GM12878 (cell line): ENCODE results near the gene TNFSF15. TPM values are rescaled to one million over a fixed set of nuclear protein-coding genes. Genes with fewer than 3 reads are reported as not detected.

Experiments
- ATAC-seq: fragments of 200-7000 bp; cut with Tn5 transposase; 3 replicates; pipeline ENCODE4 v1.9.1; 2020; ENCODE audit warnings: mild to moderate bottlenecking, moderate library complexity
- BruUV-seq: library from RNA; stranded (reverse); fragments of 400-500 nt; replicated peaks from 2 replicates; lab custom pipeline; 2021; lab: Mats Ljungman, UMichigan
- CTCF ChIA-PET: fragments of 300-600 bp; sonication (Branson Sonifier 250); formaldehyde crosslinking; extraction: SDS; loops from one replicate; lab custom pipeline; 2021; ENCODE audit warnings: inconsistent platforms; lab: Yijun Ruan, JAX
- POLR2A ChIA-PET: fragments of 350-600 bp; formaldehyde crosslinking; extraction: SDS; loops from one replicate; lab custom pipeline; 2021; ENCODE audit warnings: inconsistent platforms; lab: Charles Lee
- RAD21 ChIA-PET: fragments of 300-600 bp; sonication (Branson Sonifier 250); formaldehyde crosslinking; loops from one replicate; lab custom pipeline; 2023; ENCODE audit warnings: antibody characterized with exemption; ENCODE audit not compliant: unreplicated experiment; lab: Charles Lee
- SMC1A ChIA-PET: fragments of 300-600 bp; sonication (Branson Sonifier 250); formaldehyde crosslinking; loops from one replicate; lab custom pipeline; 2023; ENCODE audit not compliant: unreplicated experiment, uncharacterized antibody; lab: Charles Lee
- DNase-seq: peaks from one replicate; pipeline ENCODE4 v3.0.0-alpha.2; 2011; ENCODE audit warnings: low read depth, low spot score
- FAIRE-seq: peaks from 3 replicates; lab custom pipeline; 2011; peaks lifted over from hg19 to GRCh38; lab: Jason Lieb, UNC
- H2AFZ ChIP-seq: 2 replicates; pipeline ENCODE4 v1.6.0; 2011; ENCODE audit warnings: low read depth, low read length, control low read depth; ENCODE audit not compliant: control insufficient read depth
- H3K27ac ChIP-seq: 2 replicates; pipeline ENCODE4 v1.5.1; 2011; ENCODE audit warnings: control low read depth; ENCODE audit not compliant: control insufficient read depth, insufficient read depth
- H3K27me3 ChIP-seq, 2 experiments: replicated peaks in 1 of 2; 2 replicates each; pipeline versions ENCODE4 v1.6.0 to v1.6.1; 2011; ENCODE audit warnings: low read length in 1 of 2; ENCODE audit not compliant: control insufficient read depth in 2 of 2, insufficient read depth in 2 of 2
- H3K36me3 ChIP-seq, 2 experiments: 2 replicates each; pipeline ENCODE4 v1.5.1; 2011; ENCODE audit warnings: low read length in 1 of 2; ENCODE audit not compliant: control insufficient read depth in 2 of 2, insufficient read depth in 2 of 2
- H3K4me1 ChIP-seq: 2 replicates; pipeline ENCODE4 v1.6.1; 2011; ENCODE audit warnings: mild to moderate bottlenecking, low read length, moderate library complexity, mixed read lengths; ENCODE audit not compliant: control insufficient read depth, insufficient read depth
- H3K4me2 ChIP-seq: 2 replicates; pipeline ENCODE4 v1.6.0; 2011; ENCODE audit warnings: control low read depth; ENCODE audit not compliant: control insufficient read depth, insufficient read depth
- H3K4me3 ChIP-seq: fragments of 200-600 bp; sonication (generic); 2 replicates; pipeline ENCODE4 v1.5.1; 2016
- H3K79me2 ChIP-seq: 2 replicates; pipeline ENCODE4 v1.6.0; 2011; ENCODE audit warnings: low read length; ENCODE audit not compliant: control insufficient read depth, insufficient read depth
- H3K9ac ChIP-seq: 2 replicates; pipeline ENCODE4 v1.8.0; 2011; ENCODE audit warnings: low read length, control low read depth, mixed read lengths; ENCODE audit not compliant: control insufficient read depth, insufficient read depth
- H3K9me3 ChIP-seq: replicated peaks from 3 replicates; pipeline ENCODE4 v1.5.1; 2011; ENCODE audit warnings: mild to moderate bottlenecking, low read length; ENCODE audit not compliant: control insufficient read depth, insufficient read depth
- H4K20me1 ChIP-seq: 2 replicates; pipeline ENCODE4 v1.6.0; 2011; ENCODE audit not compliant: control insufficient read depth, insufficient read depth
- E4F1 ChIP-seq: fragments of 450-650 bp; IDR thresholded peaks from 2 replicates; pipeline ENCODE4 v1.6.1; 2018; ENCODE audit warnings: borderline replicate concordance, mild to moderate bottlenecking; ENCODE audit not compliant: partially characterized antibody
- IRF3 ChIP-seq: fragments of 450-650 bp; IDR thresholded peaks from 2 replicates; pipeline ENCODE4 v1.6.1; 2014; ENCODE audit warnings: mild to moderate bottlenecking
- RELB ChIP-seq: fragments of 450-650 bp; IDR thresholded peaks from 2 replicates; pipeline ENCODE4 v1.6.1; 2017; ENCODE audit warnings: low read depth, mild to moderate bottlenecking, moderate library complexity
- SPI1 ChIP-seq: IDR thresholded peaks from 2 replicates; pipeline ENCODE4 v1.6.1; 2011; ENCODE audit warnings: low read depth, mild to moderate bottlenecking, low read length, moderate library complexity, borderline replicate concordance; ENCODE audit not compliant: insufficient read depth
- SREBF2 ChIP-seq: IDR thresholded peaks from 2 replicates; pipeline ENCODE4 v1.6.1; 2012; ENCODE audit warnings: mild to moderate bottlenecking, low read length
- WGBS: methylation state at CpG from one replicate; pipeline ENCODE4 v1.1.6; 2016; ENCODE audit warnings: low lambda C conversion rate; ENCODE audit not compliant: insufficient replicate concordance, insufficient coverage; ENCODE audit errors: missing lambda C conversion rate; 5-methylcytosine and 5-hydroxymethylcytosine counted together
- in situ Hi-C: fragments of 300-500 bp; cut with MboI; formaldehyde crosslinking; loops from 9 replicates; pipeline ENCODE4 v1.14.3; 2018; ENCODE audit warnings: mixed read lengths
- intact Hi-C: fragments of 100-400 bp; cut with micrococcal nuclease; formaldehyde crosslinking; loops from one replicate; pipeline ENCODE4 v1.14.2; 2022; ENCODE audit not compliant: unreplicated experiment
- polyA plus RNA-seq, 11 experiments: library from polyadenylated mRNA; depleted of rRNA in 4 of 11; unstranded in 6 of 11; stranded (reverse) in 5 of 11; fragments of >200 nt; fragmentation: Nextera tagmentation in 4 of 11; fragmentation: Illumina TruSeq in 1 of 11; extraction: Ambion mirVana in 4 of 11; extraction: Trizol in 1 of 11; gene quantifications; 1 replicate in 1 of 11; 2 replicates in 10 of 11; pipeline versions ENCODE4 v1.2.1 to v1.2.3, GENCODE V29; 2011 to 2016; ENCODE audit warnings: inconsistent platforms in 2 of 11, missing spikeins in 2 of 11, low read depth in 1 of 11
- total RNA-seq, 4 experiments: library from RNA; depleted of rRNA in 3 of 4; stranded (reverse); fragments of >200 nt in 3 of 4; fragmentation: Illumina TruSeq in 1 of 4; extraction: Trizol in 1 of 4; gene quantifications; 2 replicates each; pipeline versions ENCODE4 v1.2.1 to v1.2.3, GENCODE V29; 2013 to 2021

TNFSF15 gene
- total and polyA plus RNA-seq, 10 of the 15 experiments (the other 5 are each of a cell fraction or from before 2014, with no cell fraction given) = 0.03 TPM; not detected in 9

- FAIRE-seq (peak; percentile 35), ATAC-seq (peak; percentile 54), DNase-seq (no peak)
- Histone ChIP-seq H3K36me3 (no peaks in the 10 kb centered on the region), H3K79me2 (no peaks in the 10 kb centered on the region), H3K9ac (no peak overlapping the region), H4K20me1 (no peaks in the 10 kb centered on the region), H3K4me1 (no peaks in the 10 kb centered on the region), H3K9me3 (no peaks in the 10 kb centered on the region), H3K4me3 (no peak overlapping the region), H2AFZ (no peak overlapping the region), H3K27me3 (peaks cover 0 to 2% of the 10 kb centered on the region in 2 experiments; a peak in 1 of 4 replicates), H3K4me2 (no peak overlapping the region), H3K27ac (no peak overlapping the region)
- TF ChIP-seq E4F1 (no peak), RELB (no peak), SPI1 (0 out of 2 replicates have a peak, but pooled peaks have one; percentile 22), SREBF2 (no peak), IRF3 (no peak)
- ChIA-PET SMC1A (interaction anchor here (0.5 to 1.1 kb wide), 2 partner anchors 9 to 163 kb away, joined by 3 to 4 read pairs; no protein-coding TSS in a partner anchor), POLR2A (no interaction called here), CTCF (interaction anchor here (1.4 kb wide), 1 partner anchor 19 kb away, joined by 3 read pairs; no protein-coding TSS in a partner anchor), RAD21 (interaction anchor here (1.0 kb wide), 1 partner anchor 215 kb away, joined by 3 read pairs; no protein-coding TSS in a partner anchor)
- no TSS peak for BruUV-seq
- in situ Hi-C loops = no loop called here
- intact Hi-C loops = no loop called here
- WGBS = 0% methylated on average over 4 of the region's 4 CpGs
Measured at GRCh38 chr9:114774524-114774923, 31.3 kb downstream of the TNFSF15 start.
